GM19351 (cell line): ENCODE measurements around the gene CDH4.

Source experiments
- ATAC-seq: cut with Tn5 transposase; IDR thresholded peaks from one replicate; pipeline ENCODE4 v1.9.1; 2021; ENCODE audit warnings: mild to moderate bottlenecking, moderate library complexity; ENCODE audit not compliant: unreplicated experiment

The CDH4 gene

GRCh38 chr20:61736751-61737310 is 484.8 kb downstream of the CDH4 start:
- ATAC-seq = no peak

GRCh38 chr20:61737346-61737745 is 485.3 kb downstream of the CDH4 start:
- no peak for ATAC-seq

- ATAC-seq = no peak
Observed at GRCh38 chr20:61737812-61738443, 485.9 kb downstream of the CDH4 start.

DNA sequence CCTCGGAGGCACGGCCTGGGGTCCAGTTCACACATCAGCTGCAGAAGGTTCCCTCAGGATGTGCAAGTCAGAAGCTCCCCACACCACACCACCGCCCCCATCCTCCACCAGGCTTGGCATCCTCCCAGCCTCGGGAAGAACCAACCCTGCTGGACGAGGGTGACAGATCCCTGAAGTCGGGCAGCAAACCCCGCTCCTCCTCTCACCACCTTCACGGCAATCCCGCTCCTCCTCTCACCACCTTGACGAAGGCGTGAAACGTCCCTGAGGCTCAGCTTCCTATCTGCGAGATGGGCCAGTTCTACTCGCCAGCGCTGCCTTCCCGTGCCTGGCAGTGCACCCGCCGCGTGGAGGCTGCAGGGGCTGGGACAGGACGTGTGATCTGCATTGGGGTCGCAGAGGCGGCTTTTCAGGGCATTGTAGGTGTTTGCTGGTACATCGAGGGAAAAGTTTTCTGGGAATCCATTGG is 486.6 kb downstream of the CDH4 start:
- no peak for ATAC-seq

DNA sequence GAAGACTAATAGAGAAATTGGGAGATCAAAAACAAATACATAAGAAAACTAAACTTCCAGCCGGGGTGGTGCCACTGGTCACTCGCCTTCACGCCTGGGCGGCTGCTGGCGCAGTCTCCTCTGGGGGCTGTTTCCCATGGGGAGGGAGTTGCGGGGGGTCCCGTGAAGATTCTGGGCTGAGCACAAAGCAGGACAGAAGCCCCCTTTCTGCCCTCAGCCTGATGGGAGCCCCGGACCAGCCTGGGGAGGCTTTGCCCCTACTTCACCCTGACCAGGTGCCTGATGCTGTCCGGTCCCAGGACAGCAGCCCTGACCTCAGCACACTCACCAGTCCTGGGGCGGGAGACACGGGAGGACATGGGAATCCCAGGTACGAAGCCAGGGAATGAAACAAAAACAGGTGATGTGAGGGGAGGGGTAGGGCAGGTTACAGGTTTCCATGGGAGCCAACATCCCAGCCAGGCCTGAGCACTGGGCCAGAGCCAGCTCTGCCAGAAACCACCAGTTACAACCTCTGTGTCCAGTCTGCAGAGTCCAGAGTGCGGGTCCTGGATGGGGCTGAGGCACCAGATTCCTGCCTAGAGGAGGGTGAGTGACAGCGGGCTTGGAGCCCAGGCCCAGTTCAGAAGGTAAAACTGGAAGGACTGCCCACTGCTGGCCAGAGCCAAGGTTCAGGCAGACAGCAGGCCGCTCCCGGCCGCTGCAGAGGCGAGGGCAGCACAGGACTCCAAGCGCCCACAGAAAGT is 487.2 kb downstream of the CDH4 start:
- ATAC-seq = no peak

DNA sequence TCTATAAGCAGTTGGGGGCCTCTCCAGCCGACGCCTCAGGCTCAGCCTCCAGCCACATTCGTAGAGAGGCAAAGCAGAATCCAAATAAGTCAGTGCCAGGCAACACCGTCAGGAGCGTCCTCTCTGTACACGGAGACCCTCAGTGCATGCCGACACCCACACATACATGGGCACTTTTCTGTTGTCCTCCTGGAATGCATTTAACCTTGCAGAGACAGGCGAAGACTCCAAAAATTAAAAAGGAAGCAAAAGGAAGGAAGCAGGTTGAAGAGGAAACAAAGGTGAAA is 487.7 kb downstream of the CDH4 start:
- no peak for ATAC-seq

- ATAC-seq = no peak
Observed at GRCh38 chr20:61742097-61742825, 490.2 kb downstream of the CDH4 start.

- no peak for ATAC-seq
Observed at GRCh38 chr20:61743606-61744005, 491.5 kb downstream of the CDH4 start.

DNA sequence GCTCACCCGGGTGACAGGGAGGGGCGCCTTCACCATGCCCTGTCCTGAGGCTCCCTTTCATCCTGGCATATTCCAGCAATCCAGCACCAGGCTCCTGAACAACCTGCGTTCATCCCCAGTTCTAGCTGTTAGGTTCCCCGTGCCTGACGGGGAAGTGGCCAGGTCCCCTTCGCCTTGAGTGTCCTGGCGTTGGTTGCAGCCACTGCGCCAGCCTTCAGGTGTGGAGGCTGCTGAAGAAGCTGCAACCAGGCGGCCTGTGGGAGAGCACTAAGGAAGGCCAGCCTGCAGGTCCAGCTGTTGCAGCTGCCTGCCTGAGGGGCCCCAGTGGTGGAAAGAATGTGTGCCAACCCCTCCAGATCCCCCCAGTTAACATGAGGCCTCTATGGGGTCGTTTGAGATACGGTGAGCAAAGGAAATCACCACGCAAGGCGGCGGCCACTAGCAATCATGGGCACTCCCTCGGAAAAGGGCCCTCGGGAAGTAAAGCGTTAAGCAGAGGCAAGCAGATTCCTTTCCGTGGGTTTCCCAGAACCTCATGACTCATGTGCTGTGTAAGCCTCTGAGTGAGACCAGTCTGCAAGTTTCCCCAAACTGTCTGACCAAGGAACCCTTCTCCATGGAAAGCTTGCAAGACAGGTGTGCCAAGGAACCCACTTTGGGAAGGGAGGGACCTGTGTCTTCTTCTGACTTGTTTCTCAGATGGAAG is 492.8 kb downstream of the CDH4 start:
- ATAC-seq = no peak

DNA sequence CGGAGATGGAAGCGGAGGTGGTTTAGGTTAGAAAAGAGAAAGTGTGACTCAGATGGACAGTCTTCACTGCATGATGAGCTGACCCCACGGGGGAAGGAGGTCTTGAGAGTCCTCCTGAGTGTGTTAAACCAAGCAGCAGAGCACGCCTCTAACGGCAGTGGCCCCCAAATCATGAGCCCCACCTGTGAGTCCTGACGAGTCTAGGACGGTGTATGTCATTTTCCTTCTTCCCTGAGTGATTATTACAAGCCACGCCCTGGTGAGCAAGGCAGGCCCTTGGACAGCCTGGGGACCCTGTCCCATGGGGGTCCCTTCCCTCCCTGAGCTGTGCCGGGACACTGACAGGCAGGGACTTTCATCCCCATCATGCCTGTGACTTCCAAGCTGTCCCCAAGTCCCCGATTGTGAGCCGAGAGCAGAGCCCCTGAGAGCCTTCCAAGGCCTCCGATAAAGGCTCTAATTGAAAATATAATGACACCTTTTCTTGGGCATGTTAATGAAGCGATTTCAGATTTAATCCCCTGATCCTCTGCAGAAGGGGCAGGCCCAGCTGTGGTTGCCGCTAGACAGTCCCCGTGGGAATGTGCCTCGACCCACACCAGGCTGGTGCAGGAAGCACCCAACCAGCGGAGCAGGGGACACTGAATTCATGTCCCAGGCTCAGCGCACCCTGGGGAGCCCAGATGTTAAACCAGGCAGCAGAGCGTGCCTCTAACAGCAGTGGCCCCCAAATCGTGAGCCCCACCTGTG is 493.5 kb downstream of the CDH4 start:
- no peak for ATAC-seq

- ATAC-seq = no peak
Observed at GRCh38 chr20:61746147-61746646, 494.1 kb downstream of the CDH4 start.

- ATAC-seq = no peak
Observed at GRCh38 chr20:61746781-61747180, 494.7 kb downstream of the CDH4 start.

GRCh38 chr20:61748376-61748775 is 496.3 kb downstream of the CDH4 start:
- ATAC-seq = no peak

DNA sequence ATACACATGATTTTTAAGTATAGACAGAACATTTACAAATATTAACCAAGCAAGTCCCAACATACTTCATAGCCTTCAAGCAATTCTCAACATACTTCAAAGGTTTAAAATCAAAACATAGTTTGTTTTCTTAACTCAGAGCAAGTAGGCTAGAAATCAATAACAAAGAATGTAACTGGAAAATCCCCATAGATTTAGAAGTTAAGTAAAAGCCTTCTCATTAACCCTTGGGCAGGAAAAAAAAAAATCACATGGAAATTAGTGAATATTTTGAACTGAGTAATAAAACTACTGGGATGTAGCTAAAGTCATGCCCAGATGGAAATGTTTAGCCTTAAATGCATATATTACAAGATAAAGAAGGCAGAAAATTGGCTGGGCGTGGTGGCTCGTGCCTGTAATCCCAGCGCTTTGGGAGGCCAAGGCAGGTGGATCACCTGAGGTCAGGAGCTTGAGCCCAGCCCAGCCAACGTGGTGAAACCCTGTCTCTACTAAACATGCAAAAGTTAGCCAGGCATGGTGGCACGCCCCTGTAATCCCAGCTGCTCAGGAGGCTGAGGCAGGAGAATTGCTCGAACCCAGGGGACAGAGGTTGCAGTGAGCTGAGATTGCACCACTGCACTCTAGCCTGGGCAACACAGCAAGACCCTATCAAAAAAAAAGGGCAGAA is 497.5 kb downstream of the CDH4 start:
- ATAC-seq = no peak

DNA sequence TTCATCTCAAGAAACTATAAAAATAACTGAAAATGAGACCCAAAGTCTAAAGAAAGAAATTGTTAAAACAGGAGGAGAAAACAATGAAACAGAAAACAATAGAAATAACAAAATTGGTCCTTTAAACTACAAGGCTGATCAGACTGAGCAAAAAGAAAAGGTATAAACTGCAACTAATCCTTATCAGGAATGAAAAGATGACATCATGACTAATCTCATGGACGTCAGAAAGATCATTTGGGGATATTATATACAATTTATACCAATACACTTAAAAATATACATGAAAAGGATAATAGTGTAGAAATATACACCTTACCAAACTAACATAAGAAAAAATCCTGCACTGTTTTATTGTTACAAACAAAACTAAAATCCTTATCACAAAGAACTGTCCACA is 498.0 kb downstream of the CDH4 start:
- ATAC-seq = no peak

- ATAC-seq = no peak
Observed at GRCh38 chr20:61752576-61752975, 500.5 kb downstream of the CDH4 start.

- no peak for ATAC-seq
Observed at GRCh38 chr20:61753316-61753942, 501.4 kb downstream of the CDH4 start.

DNA sequence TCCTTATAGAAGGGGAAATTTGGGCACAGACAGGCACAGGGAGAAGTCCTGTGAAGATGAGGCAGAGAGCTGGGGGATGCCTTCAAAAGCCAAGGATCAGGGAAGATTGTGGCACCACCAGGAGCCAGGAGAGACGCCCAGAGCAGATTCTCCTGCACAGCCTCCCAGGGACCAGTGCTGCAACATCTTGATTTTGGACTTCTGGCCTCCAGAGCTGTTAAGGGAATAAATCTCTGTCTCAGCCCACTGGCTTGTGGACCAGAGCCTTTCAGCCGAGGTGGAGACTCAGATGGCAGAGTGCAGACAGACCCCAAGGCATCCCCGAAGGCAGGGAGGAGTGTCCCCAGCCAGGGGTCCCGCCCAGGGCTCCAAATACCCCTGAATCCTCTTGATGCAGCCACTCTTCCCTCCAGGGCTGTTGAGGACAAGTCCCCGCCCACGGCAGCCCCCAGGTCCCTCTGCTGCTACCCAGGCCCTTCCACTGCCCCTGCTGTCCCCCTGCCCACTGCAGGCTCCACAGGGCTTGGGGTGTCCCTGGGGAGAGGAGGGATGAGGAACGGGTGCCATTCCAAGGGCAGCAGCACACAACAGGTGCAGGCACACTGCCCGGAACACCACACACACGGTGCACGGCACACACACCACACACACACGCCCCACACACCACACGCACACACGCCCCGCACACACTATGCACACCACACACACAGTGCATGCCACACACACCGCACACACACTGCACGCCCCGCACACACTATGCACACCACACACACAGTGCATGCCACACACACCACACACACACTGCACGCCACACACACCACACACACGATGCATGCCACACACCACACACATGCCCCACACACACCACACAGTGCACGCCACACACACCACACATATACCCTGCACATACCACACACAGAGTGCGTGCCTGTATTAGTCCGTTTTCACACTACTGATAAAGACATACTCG is 502.2 kb downstream of the CDH4 start:
- ATAC-seq = no peak
